Vagina (tissue), 2 donors: ENCODE data around the gene DDX49.

Experiments used
- CTCF ChIP-seq, 3 experiments: fragments of 450-650 bp in 2 of 3; fragments of 200-600 bp in 1 of 3; sonication (generic) in 1 of 3; IDR thresholded peaks; one replicate each; pipeline ENCODE4 v1.5.1; 2017 to 2019; ENCODE audit warnings: antibody characterized with exemption in 3 of 3, mild to moderate bottlenecking in 2 of 3, moderate library complexity in 2 of 3
- POLR2A ChIP-seq, 2 donors: fragments of 450-650 bp; IDR thresholded peaks; one replicate each; pipeline ENCODE4 v1.6.1; 2017; ENCODE audit warnings: antibody characterized with exemption in 2 of 2, mild to moderate bottlenecking in 2 of 2, moderate library complexity in 2 of 2

GRCh38 chr19:18870531-18871172 is 48.9 kb upstream of the DDX49 start:
- TF ChIP-seq CTCF (IDR thresholded peaks at IDR 0.05) (no peak), POLR2A (IDR thresholded peaks at IDR 0.05) (no peak)
